Measurements from ENCODE around the gene IL17RA.

DNA sequence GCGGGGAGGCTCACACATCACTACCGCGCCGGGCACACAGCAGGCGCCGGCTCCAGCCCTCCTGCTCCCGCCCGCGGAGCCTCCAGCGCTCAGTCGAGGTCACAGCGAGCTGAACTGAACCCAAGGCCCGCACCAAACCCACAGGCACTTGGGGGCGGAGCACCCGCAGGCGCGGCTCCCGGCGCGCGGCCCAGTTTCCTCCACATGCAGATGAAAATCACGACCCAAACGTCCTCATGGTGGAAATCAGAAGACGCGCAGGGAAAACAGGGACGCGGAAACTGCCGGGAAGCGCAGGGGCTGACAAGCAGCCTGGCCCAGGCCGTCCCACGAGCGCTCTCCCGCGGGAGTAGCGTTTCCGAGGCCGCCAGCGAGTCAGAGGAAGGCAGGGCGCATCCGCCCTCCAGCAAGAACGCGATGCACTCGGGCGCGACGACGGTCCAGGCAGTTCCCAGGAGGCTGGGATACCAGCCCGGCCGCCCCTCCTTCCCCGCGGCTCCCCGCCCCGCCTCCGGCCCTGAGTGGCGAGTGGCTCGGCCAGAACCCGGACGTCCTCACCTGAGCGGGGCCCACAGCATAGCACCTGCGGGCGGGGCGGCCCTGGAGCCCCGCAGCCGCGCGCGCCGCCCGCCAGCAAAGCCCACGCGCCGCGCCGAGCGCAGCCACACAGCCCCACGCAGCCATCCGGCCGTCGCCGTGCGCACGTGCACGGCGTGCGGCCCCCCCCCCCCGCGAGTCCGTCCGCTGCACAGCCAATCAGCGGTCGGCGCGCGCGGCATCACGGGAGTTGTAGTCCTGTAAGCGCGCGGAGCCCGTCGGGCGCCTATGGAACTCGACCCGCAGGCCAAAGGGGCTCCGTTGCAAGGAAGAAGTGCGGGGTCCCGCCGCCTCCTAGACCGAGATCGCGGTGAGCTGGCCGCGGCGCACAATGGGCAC, 74.0 kb downstream of the IL17RA start, which contains the start of gene HDHD5:
- TF ChIP-seq, protein P1, sequence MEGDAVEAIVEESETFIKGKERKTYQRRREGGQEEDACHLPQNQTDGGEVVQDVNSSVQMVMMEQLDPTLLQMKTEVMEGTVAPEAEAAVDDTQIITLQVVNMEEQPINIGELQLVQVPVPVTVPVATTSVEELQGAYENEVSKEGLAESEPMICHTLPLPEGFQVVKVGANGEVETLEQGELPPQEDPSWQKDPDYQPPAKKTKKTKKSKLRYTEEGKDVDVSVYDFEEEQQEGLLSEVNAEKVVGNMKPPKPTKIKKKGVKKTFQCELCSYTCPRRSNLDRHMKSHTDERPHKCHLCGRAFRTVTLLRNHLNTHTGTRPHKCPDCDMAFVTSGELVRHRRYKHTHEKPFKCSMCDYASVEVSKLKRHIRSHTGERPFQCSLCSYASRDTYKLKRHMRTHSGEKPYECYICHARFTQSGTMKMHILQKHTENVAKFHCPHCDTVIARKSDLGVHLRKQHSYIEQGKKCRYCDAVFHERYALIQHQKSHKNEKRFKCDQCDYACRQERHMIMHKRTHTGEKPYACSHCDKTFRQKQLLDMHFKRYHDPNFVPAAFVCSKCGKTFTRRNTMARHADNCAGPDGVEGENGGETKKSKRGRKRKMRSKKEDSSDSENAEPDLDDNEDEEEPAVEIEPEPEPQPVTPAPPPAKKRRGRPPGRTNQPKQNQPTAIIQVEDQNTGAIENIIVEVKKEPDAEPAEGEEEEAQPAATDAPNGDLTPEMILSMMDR (conservative IDR thresholded peaks at IDR 0.05; ENCODE audit: low read depth, low read length): no peak
- TF ChIP-seq EZH2 (IDR thresholded peaks at IDR 0.05; ENCODE audit: borderline replicate concordance, low read depth, low read length, poor library complexity, severe bottlenecking): no peak
